Common myeloid progenitor, CD34-positive (primary cell): ENCODE data around the gene TARP.

Experiments used
- CTCF ChIA-PET: fragments of 350-600 bp; sonication (Branson Sonifier 250); formaldehyde crosslinking; loops from one replicate; lab custom pipeline; 2021; ENCODE audit warnings: antibody characterized with exemption; lab: Charles Lee
- POLR2A ChIA-PET: fragments of 350-600 bp; sonication (Branson Sonifier 250); formaldehyde crosslinking; loops from one replicate; lab custom pipeline; 2021; ENCODE audit warnings: antibody characterized with exemption; lab: Charles Lee
- DNase-seq, 3 donors: peaks; one replicate each; pipeline versions ENCODE4 v3.0.0 to v3.0.0-alpha.2; 2013
- H3K27ac ChIP-seq, 2 experiments: 1 replicate in 1 of 2; 2 replicates in 1 of 2; pipeline ENCODE4 v1.7.0; 2013; ENCODE audit warnings: inconsistent platforms in 2 of 2, low read length in 2 of 2, mild to moderate bottlenecking in 2 of 2, low read depth in 1 of 2, moderate library complexity in 1 of 2; ENCODE audit not compliant: severe bottlenecking in 2 of 2, insufficient read depth in 1 of 2, poor library complexity in 1 of 2
- H3K27me3 ChIP-seq, 5 experiments: replicated peaks in 2 of 5; 1 replicate in 3 of 5; 2 replicates in 2 of 5; pipeline versions ENCODE4 v1.6.1 to v1.7.0; 2013; ENCODE audit warnings: low read length in 4 of 5, mild to moderate bottlenecking in 2 of 5, moderate library complexity in 2 of 5, inconsistent platforms in 1 of 5; ENCODE audit not compliant: insufficient read depth in 5 of 5, control insufficient read depth in 4 of 5
- H3K36me3 ChIP-seq, 4 experiments: 1 replicate in 2 of 4; 2 replicates in 2 of 4; pipeline versions ENCODE4 v1.6.1 to v1.7.0; 2013; ENCODE audit warnings: low read length in 3 of 4, control low read depth in 1 of 4, mild to moderate bottlenecking in 1 of 4; ENCODE audit not compliant: control insufficient read depth in 4 of 4, insufficient read depth in 4 of 4
- H3K4me1 ChIP-seq, 4 experiments: 1 replicate in 3 of 4; 2 replicates in 1 of 4; pipeline versions ENCODE4 v1.6.1 to v1.7.1; 2013; ENCODE audit warnings: low read length in 3 of 4, mild to moderate bottlenecking in 3 of 4, control low read depth in 1 of 4, inconsistent platforms in 1 of 4, moderate library complexity in 1 of 4; ENCODE audit not compliant: control insufficient read depth in 4 of 4, insufficient read depth in 4 of 4; ENCODE audit errors: control extremely low read depth in 1 of 4
- H3K4me3 ChIP-seq, 7 experiments: 1 replicate in 4 of 7; 2 replicates in 3 of 7; pipeline versions ENCODE4 v1.5.1 to v1.7.0; 2013; ENCODE audit warnings: mild to moderate bottlenecking in 7 of 7, low read length in 6 of 7, moderate library complexity in 6 of 7, inconsistent platforms in 2 of 7, low read depth in 2 of 7, control low read depth in 1 of 7; ENCODE audit not compliant: insufficient read depth in 4 of 7, control insufficient read depth in 1 of 7; ENCODE audit errors: extremely low read depth in 1 of 7
- H3K9me3 ChIP-seq, 5 experiments: 1 replicate in 4 of 5; 2 replicates in 1 of 5; pipeline versions ENCODE4 v1.6.1 to v1.7.1; 2013; ENCODE audit warnings: low read length in 4 of 5, mild to moderate bottlenecking in 2 of 5, inconsistent platforms in 1 of 5, low read depth in 1 of 5, moderate library complexity in 1 of 5; ENCODE audit not compliant: control insufficient read depth in 4 of 5, insufficient read depth in 2 of 5; ENCODE audit errors: control extremely low read depth in 1 of 5
- WGBS: methylation state at CpG from one replicate; pipeline ENCODE4 v1.1.5; 2013; ENCODE audit not compliant: insufficient coverage; 5-methylcytosine and 5-hydroxymethylcytosine counted together

Gene TARP

DNA sequence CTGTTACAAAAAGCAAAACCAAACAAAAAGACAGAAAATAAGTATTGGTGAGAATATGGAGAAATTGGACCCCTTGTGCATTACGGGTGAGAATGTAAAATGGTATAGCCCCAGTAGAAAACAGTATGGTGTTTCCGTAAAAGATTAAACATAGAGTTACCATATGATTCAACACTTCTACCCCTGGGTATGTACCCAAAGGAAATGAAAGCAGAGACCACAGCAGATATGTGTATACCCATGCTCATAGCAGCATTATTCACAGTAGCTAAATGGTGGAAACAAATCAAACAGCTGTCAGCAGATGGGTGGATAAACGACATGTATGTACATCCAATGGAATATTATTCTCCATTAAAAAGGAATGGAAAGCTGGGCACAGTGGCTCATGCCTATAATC lies 53.0 kb downstream of the TARP start:
- no peak for DNase-seq
- 100% methylated on average over 3 of the region's 3 CpGs for WGBS
- no peak overlapping the region for H3K4me3 ChIP-seq
- ChIA-PET POLR2A (no interaction called here), CTCF (interaction anchor here (0.6 to 9.2 kb wide), 12 partner anchors 33 to 318 kb away, joined by 3 to 83 read pairs (median 5); no protein-coding TSS in a partner anchor)
- peaks cover 13 to 31% (median 23%) of the 10 kb centered on the region in 4 experiments for H3K4me1 ChIP-seq
- no peak overlapping the region for H3K27ac ChIP-seq
- no peaks in the 10 kb centered on the region for H3K9me3 ChIP-seq
- peaks cover 30 to 87% (median 59%) of the 10 kb centered on the region in 4 experiments for H3K36me3 ChIP-seq
- no peaks in the 10 kb centered on the region for H3K27me3 ChIP-seq

DNA sequence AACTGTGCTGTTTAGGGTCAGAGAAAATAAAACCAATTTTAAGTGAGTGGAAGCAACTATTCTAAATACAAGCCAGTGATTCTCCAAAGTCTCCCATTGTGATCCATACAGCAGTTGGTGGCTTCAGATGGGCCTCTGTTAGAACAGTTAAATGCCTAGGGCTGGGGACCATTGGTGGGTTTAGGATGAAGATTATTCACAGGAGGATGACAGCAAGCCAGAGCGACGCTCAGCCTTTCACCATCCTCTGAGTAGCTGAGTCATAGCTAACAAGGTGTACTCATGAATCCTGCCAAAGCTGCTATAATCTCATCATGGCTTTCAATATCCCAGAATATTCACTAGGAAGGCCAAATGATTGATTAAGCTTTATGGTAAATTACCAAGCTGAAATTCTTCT lies 55.8 kb downstream of the TARP start:
- WGBS: 90% methylated on average over 2 of the region's 2 CpGs
- CTCF ChIA-PET: interaction anchor here (0.7 to 9.2 kb wide), 20 partner anchors 11 to 315 kb away, joined by 3 to 83 read pairs (median 9); no protein-coding TSS in a partner anchor
- Histone ChIP-seq H3K36me3 (peaks cover 33 to 81% (median 53%) of the 10 kb centered on the region in 4 experiments), H3K27ac (no peak overlapping the region), H3K9me3 (no peaks in the 10 kb centered on the region), H3K4me3 (no peak overlapping the region), H3K4me1 (peaks cover 9 to 27% (median 21%) of the 10 kb centered on the region in 4 experiments), H3K27me3 (no peaks in the 10 kb centered on the region)
- DNase-seq: no peak
- POLR2A ChIA-PET: interaction anchor here (1.1 kb wide), 1 partner anchor 108 kb away, joined by 3 read pairs; no protein-coding TSS in a partner anchor

DNA sequence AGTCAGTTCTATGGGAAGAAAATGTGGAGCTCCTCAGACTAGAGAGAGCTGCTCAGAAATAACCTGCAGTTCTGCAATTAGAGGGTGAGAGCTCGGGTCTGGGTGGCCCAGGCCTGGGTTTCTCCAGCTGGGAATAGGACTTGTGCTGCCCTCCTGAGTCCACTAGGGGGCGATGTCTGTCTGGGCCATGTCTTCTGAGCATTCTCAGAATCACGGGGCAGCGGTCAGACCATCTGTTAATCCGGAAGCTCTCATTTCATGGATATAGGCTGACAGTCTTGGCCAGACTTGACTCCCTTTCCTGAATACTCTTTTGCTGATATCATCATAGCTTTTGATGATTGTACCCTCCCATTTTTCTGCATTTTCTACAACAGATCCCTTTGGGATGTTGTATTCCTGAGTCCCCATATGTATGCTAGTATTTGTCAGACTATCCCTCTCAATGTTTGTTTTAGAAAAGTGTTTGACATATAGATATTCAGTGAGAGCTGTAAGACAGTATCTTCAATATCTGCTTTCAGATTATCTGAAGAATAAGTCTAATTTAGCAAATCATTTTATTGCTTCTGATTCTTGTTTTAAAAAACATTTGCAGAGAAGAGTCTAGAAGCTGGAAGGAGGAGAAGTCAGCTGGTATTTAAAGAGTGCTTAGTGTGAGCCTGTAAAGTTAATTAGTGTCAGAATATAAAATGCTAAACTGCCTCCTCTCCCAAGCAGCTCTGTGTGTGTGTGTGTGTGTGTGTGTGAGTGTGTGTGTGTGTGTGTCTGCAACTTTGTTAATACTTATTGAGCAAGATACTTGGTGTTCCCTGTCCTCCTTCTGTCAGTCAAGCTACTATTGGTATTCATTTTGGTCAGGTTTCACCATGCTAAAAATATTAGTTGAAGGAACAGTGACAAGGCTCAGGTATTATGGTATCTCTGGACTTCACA lies 57.4 kb downstream of the TARP start:
- peak overlapping the region in 1 of 7 experiments; percentile 18 for H3K4me3 ChIP-seq
- no peak overlapping the region for H3K27ac ChIP-seq
- DNase-seq: peak; percentile 87 to 95 (median 94)
- H3K9me3 ChIP-seq: no peaks in the 10 kb centered on the region
- CTCF ChIA-PET: interaction anchor here (0.6 to 9.2 kb wide), 50 partner anchors 9 to 331 kb away, joined by 3 to 83 read pairs (median 7); partner anchors contain the start of genes EPDR1, SFRP4 and STARD3NL
- 0% methylated on average over 5 of the region's 5 CpGs for WGBS
- POLR2A ChIA-PET: interaction anchor here (0.6 to 1.1 kb wide), 2 partner anchors 11 to 161 kb away, joined by 3 read pairs; no protein-coding TSS in a partner anchor
- no peaks in the 10 kb centered on the region for H3K27me3 ChIP-seq
- H3K36me3 ChIP-seq: peaks cover 30 to 81% (median 54%) of the 10 kb centered on the region in 4 experiments
- H3K4me1 ChIP-seq: peaks cover 9 to 35% (median 26%) of the 10 kb centered on the region in 4 experiments

DNA sequence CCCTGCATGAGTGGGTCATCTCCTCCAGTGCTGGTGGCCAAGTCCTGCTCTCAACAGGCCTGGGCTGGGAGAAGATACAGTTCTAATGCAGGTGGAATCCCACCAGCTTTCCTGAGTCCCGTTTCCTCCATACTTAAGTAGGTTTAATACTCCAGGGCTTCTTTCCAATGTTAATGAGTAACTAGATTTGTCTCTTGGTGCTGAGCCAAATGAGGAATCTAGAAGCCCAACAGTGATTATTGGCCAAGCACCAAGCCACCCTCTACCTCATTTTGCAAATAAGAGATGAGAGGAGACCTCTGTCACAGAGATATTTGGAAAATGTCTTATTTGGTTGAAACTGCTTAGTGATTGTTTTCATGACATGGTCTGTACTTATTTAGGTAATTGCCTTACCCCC lies 58.3 kb downstream of the TARP start:
- CTCF ChIA-PET: interaction anchor here (0.6 to 9.2 kb wide), 42 partner anchors 8 to 320 kb away, joined by 3 to 83 read pairs (median 8); partner anchors contain the start of genes EPDR1, SFRP4 and STARD3NL
- no peak for DNase-seq
- WGBS: no CpG with 5 or more reads among the region's 1 CpG
- no peak overlapping the region for H3K27ac ChIP-seq
- POLR2A ChIA-PET: interaction anchor here (0.7 kb wide), 1 partner anchor 46 kb away, joined by 4 read pairs; no protein-coding TSS in a partner anchor
- H3K9me3 ChIP-seq: no peaks in the 10 kb centered on the region
- no peaks in the 10 kb centered on the region for H3K27me3 ChIP-seq
- H3K4me1 ChIP-seq: peaks cover 9 to 35% (median 26%) of the 10 kb centered on the region in 4 experiments
- H3K4me3 ChIP-seq: no peak overlapping the region
- H3K36me3 ChIP-seq: peaks cover 27 to 81% (median 51%) of the 10 kb centered on the region in 4 experiments

DNA sequence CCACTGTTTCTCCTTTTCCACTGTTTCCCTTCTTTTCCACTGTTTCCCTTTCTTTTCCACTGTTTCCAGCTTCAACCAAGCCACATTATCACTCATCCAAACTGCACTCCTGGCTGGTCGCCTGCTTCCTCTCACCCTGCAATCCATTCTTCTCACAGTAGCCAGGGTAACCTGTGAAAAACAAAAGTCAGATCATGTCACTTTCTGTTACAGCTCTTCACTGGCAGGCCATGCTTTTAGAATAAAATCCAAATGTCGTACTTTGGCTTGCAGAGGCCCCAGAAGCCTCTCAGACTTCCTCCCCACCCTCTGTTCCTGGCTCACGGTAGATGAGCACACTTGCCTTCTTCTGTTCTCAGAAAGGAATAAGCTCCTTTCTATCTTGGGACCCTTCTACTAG lies 61.5 kb downstream of the TARP start:
- DNase-seq: peak in 2 of 3 donors; percentile 56 to 62
- no peak overlapping the region for H3K4me3 ChIP-seq
- CTCF ChIA-PET: interaction anchor here (0.9 to 4.4 kb wide), 8 partner anchors 10 to 310 kb away, joined by 3 to 23 read pairs (median 4); no protein-coding TSS in a partner anchor
- WGBS: 64% methylated on average over 2 of the region's 3 CpGs
- H3K9me3 ChIP-seq: no peaks in the 10 kb centered on the region
- POLR2A ChIA-PET: no interaction called here
- H3K27ac ChIP-seq: peak overlapping the region in 1 of 2 experiments; percentile 55
- H3K4me1 ChIP-seq: peaks cover 9 to 27% (median 20%) of the 10 kb centered on the region in 4 experiments
- H3K36me3 ChIP-seq: peaks cover 11 to 71% (median 40%) of the 10 kb centered on the region in 4 experiments
- no peaks in the 10 kb centered on the region for H3K27me3 ChIP-seq

DNA sequence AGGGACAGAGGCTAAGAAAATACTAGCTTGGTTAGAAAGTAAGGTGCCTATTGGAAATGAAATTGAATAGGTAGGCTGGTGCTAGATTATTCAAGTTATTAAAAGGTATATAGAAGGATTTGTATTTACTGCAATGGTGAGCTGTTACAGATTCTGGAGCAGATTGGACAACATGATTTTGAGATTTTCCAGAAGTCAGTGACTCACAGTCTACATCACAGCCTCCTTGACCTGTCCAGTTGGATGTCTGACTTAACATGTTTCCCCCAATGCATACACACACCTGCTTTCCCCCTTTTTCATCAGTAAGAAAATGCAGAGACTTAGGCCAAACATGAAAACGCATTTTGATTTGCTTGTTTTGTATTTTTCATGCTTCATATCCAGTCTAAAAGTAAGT lies 62.0 kb downstream of the TARP start:
- Histone ChIP-seq H3K4me1 (peaks cover 5 to 23% (median 16%) of the 10 kb centered on the region in 4 experiments), H3K4me3 (no peak overlapping the region), H3K27ac (no peak overlapping the region), H3K27me3 (no peaks in the 10 kb centered on the region), H3K9me3 (no peaks in the 10 kb centered on the region), H3K36me3 (peaks cover 11 to 69% (median 35%) of the 10 kb centered on the region in 4 experiments)
- ChIA-PET CTCF (interaction anchor here (0.9 to 4.4 kb wide), 7 partner anchors 10 to 309 kb away, joined by 3 to 23 read pairs (median 3); no protein-coding TSS in a partner anchor), POLR2A (no interaction called here)
- WGBS: 100% methylated on average over 1 of the region's 1 CpG
- DNase-seq: no peak
